Measurements from ENCODE around the gene COL21A1. TPM values are rescaled to one million over a fixed set of nuclear protein-coding genes. Genes with fewer than 3 reads are reported as not detected.

The COL21A1 gene
- total RNA-seq, 1 experiment from 2014 or later: 3.3 TPM

DNA sequence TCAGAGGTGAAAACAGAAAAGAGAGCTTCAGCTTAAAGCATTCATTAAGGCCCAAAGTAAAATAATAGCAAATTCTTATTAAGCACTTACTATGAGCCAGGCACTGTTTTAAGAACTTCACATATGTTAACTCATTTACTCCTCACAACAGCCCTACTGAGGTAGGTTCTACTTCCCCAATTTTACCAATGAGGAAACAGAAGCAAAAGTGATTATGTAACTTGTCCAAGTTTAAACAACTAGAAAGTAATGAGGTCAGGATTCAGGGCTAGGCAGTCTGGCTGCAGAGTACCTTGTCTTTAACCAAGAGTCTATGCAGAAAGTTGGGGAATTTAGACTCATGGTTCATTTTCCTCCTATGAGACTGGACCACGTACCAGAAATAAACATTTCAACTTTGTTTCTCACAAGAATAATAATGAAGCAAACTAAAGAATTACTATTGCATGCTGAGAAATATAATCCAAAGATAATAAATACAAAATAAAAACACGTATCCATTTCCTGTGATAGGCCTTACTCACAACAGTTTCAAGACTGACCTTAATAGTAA lies 3.8 kb downstream of the COL21A1 start:
- in situ Hi-C loops (cut with HindIII; ENCODE audit: low pct_unique_long_range_greater_than_20kb, low sequenced_read_pairs): no loop called here
- no peaks in the 10 kb centered on the region for H3K36me3 ChIP-seq (ENCODE audit: control insufficient read depth, insufficient read depth, low read length)
- TF ChIP-seq POLR2AphosphoS5 (IDR thresholded peaks at IDR 0.05; ENCODE audit: low read depth, low read length): no peak
- no peak for TF ChIP-seq SIN3A (IDR thresholded peaks at IDR 0.05; ENCODE audit: borderline replicate concordance, insufficient read depth, low read depth, low read length)
- TF ChIP-seq, protein P1, sequence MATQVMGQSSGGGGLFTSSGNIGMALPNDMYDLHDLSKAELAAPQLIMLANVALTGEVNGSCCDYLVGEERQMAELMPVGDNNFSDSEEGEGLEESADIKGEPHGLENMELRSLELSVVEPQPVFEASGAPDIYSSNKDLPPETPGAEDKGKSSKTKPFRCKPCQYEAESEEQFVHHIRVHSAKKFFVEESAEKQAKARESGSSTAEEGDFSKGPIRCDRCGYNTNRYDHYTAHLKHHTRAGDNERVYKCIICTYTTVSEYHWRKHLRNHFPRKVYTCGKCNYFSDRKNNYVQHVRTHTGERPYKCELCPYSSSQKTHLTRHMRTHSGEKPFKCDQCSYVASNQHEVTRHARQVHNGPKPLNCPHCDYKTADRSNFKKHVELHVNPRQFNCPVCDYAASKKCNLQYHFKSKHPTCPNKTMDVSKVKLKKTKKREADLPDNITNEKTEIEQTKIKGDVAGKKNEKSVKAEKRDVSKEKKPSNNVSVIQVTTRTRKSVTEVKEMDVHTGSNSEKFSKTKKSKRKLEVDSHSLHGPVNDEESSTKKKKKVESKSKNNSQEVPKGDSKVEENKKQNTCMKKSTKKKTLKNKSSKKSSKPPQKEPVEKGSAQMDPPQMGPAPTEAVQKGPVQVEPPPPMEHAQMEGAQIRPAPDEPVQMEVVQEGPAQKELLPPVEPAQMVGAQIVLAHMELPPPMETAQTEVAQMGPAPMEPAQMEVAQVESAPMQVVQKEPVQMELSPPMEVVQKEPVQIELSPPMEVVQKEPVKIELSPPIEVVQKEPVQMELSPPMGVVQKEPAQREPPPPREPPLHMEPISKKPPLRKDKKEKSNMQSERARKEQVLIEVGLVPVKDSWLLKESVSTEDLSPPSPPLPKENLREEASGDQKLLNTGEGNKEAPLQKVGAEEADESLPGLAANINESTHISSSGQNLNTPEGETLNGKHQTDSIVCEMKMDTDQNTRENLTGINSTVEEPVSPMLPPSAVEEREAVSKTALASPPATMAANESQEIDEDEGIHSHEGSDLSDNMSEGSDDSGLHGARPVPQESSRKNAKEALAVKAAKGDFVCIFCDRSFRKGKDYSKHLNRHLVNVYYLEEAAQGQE (IDR thresholded peaks at IDR 0.05; ENCODE audit: insufficient read depth in 1 of 2, low read depth in 2 of 2, low read length in 1 of 2): no peak
- TF ChIP-seq TCF7L2 (IDR thresholded peaks at IDR 0.05; ENCODE audit: low read depth, low read length): no peak
- TF ChIP-seq, protein P2, sequence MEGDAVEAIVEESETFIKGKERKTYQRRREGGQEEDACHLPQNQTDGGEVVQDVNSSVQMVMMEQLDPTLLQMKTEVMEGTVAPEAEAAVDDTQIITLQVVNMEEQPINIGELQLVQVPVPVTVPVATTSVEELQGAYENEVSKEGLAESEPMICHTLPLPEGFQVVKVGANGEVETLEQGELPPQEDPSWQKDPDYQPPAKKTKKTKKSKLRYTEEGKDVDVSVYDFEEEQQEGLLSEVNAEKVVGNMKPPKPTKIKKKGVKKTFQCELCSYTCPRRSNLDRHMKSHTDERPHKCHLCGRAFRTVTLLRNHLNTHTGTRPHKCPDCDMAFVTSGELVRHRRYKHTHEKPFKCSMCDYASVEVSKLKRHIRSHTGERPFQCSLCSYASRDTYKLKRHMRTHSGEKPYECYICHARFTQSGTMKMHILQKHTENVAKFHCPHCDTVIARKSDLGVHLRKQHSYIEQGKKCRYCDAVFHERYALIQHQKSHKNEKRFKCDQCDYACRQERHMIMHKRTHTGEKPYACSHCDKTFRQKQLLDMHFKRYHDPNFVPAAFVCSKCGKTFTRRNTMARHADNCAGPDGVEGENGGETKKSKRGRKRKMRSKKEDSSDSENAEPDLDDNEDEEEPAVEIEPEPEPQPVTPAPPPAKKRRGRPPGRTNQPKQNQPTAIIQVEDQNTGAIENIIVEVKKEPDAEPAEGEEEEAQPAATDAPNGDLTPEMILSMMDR (IDR thresholded peaks at IDR 0.05): no peak
- BruUV-seq (replicated peaks): no TSS peak
- peaks cover 7% of the 10 kb centered on the region; the same call in 1 of the 2 replicates for H3K4me1 ChIP-seq (ENCODE audit: control insufficient read depth, insufficient read depth, low read length)
- ATAC-seq (no peak), DNase-seq (ENCODE audit: low read depth, low spot score) (no peak)
- no peaks in the 10 kb centered on the region for H3K9me3 ChIP-seq (ENCODE audit: control insufficient read depth, insufficient read depth, low read depth, low read length)
- intact Hi-C loops (cut with micrococcal nuclease; ENCODE audit: unreplicated experiment): no loop called here
- POLR2A ChIA-PET: no interaction called here
- H3K4me3 ChIP-seq (ENCODE audit: low read depth in 2 of 2, low read length in 2 of 2): no peak overlapping the region
- no peak overlapping the region for H3K27ac ChIP-seq (ENCODE audit: low read length)
- CTCF ChIA-PET: no interaction called here
- peaks cover 6% of the 10 kb centered on the region for H3K27me3 ChIP-seq (ENCODE audit: control insufficient read depth, insufficient read depth, low read length)

DNA sequence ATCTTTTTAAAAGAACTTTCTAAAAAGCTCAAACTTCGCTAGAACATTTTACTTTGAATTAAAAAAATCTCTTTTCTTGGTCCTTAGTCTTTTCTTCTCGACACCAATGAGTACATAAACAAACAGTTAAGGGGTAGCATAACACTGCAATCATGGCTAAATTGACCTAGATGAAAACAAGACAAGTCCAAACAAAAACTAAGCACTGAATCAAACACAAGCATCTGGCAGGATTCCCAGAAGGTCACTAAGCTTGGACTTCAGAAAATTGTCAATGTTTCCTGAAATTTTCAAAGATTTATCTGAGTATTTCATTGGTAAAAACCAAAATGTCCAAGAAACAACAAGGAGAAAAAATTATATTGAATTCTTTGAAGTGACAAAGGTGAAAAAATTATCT lies 5.0 kb downstream of the COL21A1 start:
- BruUV-seq (replicated peaks): no TSS peak
- intact Hi-C loops (cut with micrococcal nuclease; ENCODE audit: unreplicated experiment) (no loop called here), in situ Hi-C loops (cut with HindIII; ENCODE audit: low pct_unique_long_range_greater_than_20kb, low sequenced_read_pairs) (no loop called here)
- ChIA-PET CTCF (no interaction called here), POLR2A (no interaction called here)
- H3K9me3 ChIP-seq (ENCODE audit: control insufficient read depth, insufficient read depth, low read depth, low read length): no peaks in the 10 kb centered on the region
- no peaks in the 10 kb centered on the region for H3K36me3 ChIP-seq (ENCODE audit: control insufficient read depth, insufficient read depth, low read length)
- peaks cover 3% of the 10 kb centered on the region; the same call in 1 of the 2 replicates for H3K4me1 ChIP-seq (ENCODE audit: control insufficient read depth, insufficient read depth, low read length)
- no peak for ATAC-seq
- no peak for TF ChIP-seq SIN3A (IDR thresholded peaks at IDR 0.05; ENCODE audit: borderline replicate concordance, insufficient read depth, low read depth, low read length)
- TF ChIP-seq POLR2AphosphoS5 (IDR thresholded peaks at IDR 0.05; ENCODE audit: low read depth, low read length): no peak
- TF ChIP-seq, protein P2 (IDR thresholded peaks at IDR 0.05): no peak
- TF ChIP-seq, protein P1 (IDR thresholded peaks at IDR 0.05; ENCODE audit: insufficient read depth in 1 of 2, low read depth in 2 of 2, low read length in 1 of 2): no peak
- TF ChIP-seq TCF7L2 (IDR thresholded peaks at IDR 0.05; ENCODE audit: low read depth, low read length): no peak
- no peak overlapping the region for H3K27ac ChIP-seq (ENCODE audit: low read length)
- no peak for DNase-seq (ENCODE audit: low read depth, low spot score)
- no peaks in the 10 kb centered on the region for H3K27me3 ChIP-seq (ENCODE audit: control insufficient read depth, insufficient read depth, low read length)
- H3K4me3 ChIP-seq (ENCODE audit: low read depth in 2 of 2, low read length in 2 of 2): no peak overlapping the region

Measured in Panc1 (cell line).